HCEC 1CT (cell line): Measurements from ENCODE around the gene ADGRV1.
A peak's percentile ranks its signal among the peaks of the same experiment; 100 is the strongest.
"Not testable (repeated sequence)": the region's sequence is repeated elsewhere in the genome, so short reads cannot be mapped to it uniquely, and the experiment has no call there.

Experiments
- DNase-seq: peaks from one replicate; pipeline ENCODE4 v3.0.0-alpha.2; 2017

Gene ADGRV1

DNA sequence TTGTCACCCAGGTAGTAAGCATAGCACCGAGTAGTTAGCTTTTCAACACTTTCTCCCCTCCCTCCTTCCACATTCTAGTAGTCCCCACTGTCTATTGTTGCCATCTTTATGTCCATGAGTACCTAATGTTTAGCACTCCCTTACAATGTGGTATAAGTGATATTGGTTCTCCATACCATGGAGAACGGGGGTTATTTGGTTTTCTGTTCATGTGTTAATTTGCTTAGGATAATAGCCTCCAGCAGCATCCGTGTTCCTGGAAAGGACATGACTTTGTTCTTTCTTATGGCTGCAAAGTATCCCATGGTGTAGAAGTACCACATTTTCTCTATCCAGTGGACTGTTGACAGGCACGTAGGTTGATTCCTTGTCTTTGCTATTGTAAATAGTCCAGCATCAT is 353.9 kb downstream of the ADGRV1 start:
- no peak for DNase-seq

DNA sequence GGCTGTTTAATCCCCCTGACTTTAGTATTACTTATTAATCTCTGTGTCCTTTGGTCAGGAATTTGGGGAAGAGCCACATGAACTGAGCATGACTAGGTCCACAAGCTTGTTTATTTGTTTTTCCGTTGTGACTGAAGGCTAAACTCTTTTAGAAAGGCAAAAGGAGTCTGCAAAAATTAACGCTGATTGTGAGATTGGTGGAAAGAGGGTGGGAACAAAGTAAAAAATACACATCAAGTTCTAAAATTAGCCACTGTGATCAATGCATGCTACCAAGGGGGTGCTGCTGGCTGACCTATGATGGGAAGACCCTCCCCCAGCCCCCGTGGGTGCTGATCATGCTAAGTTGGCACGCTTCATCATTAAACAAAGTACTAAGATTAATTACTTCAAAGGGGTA is 356.8 kb downstream of the ADGRV1 start:
- DNase-seq = no peak

DNA sequence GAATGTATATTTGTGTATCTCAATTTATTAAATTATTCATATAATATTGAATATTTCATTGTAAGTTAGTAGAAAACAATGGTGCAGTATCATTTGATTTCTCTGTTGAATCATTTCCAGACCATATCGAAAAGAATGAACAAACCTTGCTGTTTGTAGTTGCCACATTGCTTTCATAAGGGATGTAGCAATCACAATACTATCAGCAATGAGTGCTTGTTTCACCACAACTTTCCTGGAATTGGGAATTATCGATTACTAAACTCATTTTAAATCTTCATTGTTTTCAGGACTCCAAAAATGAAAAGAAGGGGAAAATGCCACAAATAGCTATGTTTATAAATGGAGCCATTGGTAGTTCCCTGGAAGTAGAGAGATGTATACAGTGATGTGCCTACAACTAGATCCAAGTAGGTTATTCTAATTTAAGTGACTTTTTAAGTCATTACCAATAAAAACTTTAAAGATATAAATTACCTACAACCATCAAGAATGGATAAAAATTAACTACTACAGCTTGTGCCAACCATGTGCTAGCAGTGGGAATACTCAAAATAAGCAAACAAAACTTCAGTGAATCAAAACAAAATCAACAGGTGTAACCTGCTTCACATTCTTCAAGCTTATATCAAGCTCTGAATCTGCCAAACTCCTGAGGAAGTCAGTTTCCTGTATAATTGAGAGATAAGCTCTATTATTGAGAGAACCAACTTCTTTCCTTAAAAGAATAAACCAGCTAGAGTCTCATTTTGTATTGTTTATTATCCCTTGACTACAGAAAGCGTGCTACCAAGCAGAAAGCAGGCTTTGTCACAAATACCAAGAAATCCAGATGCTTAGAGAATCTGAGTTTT is 358.6 kb downstream of the ADGRV1 start:
- DNase-seq = no peak

DNA sequence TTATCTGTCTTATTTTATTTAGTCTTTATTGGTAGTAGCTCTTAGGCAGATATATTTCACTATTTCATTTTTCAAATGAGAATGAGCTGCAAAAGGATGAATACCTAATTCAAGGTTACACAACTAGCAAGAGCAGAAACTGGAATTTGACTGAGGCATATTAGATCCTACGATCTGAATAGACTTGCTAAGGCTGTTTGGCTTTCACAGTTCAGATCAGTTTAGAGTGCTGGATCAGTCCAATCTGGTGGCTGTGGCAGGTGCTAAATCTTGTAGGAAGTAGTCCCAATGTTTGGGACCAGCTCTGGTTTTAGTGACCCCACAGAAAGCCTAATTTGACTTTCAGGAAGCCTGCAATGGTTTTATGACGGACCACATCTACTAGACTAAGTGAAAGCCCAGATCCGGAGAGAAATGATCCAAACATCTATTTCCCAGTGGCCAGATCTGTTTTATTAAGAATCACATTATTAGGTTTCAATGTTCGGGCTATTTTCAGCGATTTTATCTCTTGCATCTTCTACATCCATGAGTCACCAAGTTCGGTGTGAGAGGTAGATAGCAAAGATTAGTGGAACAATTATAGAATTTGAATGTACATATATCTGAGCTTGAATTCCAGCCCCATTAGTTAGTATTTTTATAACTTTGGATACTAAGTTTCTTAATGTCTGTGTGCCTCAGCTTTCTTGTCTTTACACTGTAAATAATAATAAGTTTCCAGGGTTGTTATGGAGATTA is 359.5 kb downstream of the ADGRV1 start:
- no peak for DNase-seq

DNA sequence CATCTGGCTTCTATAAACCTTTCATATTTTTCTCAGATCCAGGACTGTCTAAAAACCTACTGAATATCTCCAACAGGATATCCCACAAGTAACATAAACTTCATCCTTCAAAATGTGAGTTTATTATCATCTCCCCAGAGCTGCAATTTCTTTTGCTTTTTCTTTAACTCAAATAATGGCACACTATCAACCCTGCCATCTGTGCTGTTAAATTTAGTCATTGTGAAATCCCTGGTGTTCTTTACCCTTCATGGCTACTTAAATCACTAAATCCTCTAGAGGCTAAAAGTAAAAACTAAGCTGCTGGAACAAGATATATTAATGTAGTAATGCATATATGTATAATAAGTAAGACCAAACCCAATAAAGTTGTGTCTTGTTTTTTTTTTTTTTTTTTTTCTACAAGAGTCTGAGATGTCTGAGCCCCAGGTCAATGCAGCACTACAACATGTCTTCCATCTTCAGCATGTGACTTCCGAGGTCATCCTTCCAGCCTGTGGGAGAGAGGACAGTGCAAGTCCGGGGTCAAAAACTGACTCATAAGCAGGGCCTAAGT is 362.9 kb downstream of the ADGRV1 start:
- DNase-seq = no peak

DNA sequence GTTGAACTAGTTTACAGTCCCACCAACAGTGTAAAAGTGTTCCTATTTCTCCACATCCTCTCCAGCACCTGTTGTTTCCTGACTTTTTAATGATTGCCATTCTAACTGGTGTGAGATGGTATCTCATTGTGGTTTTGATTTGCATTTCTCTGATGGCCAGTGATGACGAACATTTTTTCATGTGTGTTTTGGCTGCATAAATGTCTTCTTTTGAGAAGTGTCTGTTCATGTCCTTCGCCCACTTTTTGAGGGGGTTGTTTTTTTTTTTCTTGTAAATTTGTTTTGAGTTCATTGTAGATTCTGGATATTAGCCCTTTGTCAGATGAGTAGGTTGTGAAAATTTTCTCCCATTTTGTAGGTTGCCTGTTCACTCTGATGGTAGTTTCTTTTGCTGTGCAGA is 365.6 kb downstream of the ADGRV1 start:
- DNase-seq = not testable (repeated sequence)

DNA sequence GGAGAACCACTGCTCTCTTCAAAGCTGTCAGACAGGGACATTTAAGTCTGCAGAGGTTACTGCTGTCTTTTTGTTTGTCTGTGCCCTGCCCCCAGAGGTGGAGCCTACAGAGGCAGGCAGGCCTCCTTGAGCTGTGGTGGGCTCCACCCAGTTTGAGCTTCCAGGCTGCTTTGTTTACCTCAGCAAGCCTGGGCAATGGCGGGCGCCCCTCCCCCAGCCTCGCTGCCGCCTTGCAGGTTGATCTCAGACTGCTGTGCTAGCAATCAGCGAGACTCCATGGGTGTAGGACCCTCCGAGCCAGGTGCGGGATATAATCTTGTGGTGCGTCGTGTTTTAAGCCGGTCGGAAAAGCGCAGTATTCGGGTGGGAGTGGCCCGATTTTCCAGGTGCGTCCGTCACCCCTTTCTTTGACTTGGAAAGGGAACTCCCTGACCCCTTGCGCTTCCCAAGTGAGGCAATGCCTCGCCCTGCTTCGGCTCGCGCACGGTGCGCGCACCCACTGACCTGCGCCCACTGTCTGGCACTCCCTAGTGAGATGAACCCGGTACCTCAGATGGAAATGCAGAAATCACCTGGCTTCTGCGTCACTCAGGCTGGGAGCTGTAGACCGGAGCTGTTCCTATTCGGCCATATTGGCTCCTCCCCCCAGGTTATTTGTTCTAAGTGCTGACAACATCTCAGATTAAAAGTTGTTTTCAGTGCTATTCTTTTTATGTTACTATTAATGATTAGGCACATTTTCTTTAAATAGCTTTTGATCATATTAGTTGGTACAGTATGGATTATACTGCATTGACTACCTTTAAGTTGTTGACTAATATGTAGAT is 370.6 kb downstream of the ADGRV1 start:
- DNase-seq = not testable (repeated sequence)

DNA sequence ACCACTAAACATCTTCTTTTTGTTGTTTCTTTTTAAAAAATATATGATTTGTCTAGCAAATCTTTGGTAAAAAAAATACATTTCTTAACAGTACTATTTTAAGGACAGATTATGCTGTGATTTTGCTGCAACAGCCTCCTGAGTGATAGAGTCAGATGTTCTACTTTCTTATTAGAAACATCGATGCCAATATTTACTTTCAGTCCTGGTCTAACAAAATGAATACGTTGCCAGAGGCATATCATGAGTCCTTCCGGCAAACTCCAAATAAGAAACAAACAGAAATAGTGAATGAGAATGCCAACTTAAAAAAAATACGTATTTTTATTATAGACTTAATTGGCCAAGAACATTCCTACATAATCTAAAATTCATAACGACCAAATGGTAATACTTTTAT is 371.5 kb downstream of the ADGRV1 start:
- DNase-seq = no peak

DNA sequence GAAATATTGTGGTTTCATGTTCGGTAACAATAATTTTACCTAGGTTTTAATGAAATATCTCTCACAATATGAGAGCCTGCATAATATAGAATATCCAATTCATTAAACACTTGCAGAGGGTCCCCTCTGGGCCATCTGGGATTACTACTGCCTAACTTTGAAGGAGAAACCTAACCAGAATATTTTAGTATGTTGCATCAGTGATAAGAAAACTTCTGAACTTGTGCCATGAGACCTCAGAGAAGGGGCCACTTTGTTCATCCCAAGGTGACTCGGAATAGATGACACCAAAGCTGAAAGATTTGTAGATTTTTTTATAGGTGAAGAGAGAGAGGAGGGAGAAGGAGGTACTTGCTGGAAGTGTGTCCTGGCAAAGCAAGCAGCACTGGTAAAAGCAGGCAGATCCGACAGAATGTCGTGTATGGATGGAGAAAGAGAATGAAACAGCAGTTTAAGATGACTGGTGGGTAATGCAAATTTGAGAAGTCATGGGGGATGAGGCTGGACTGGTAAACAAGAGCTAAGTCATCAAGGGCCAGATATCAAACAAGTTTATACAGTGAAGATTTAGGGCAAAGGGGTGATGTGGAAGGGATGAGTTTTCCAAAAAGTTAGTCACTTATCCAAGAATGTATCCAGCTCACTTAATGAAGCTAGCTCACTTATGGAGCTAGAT is 372.3 kb downstream of the ADGRV1 start:
- no peak for DNase-seq

DNA sequence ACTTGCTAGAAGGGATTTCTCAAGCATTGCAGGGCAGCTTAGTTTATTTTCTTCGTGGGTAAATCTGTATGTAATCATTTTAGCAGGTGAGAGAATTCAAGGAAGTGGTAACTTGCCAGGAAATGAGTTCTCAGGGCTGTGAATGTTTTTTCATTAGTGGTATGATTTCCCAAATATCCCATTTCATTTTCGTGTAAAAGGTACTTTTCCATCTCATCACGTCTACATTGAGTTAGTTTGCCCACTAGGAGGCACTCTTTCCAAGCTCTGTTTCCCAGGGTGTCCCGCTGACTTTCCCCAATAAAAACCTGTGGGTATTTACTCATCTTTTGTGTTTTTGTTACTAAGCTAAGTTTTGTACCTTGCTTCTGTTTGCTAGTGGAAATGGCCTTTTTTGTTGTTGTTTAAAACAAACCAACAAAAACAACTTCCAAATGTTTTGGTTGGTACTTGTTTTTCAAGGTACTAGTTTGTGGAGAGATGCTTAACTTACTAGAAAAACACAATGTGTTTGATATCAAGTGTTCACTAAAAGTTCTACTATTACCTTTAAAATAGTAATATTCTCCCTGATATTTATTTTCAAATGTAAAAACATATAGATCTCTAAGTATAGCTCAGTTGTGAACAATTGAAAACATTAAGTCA is 373.6 kb downstream of the ADGRV1 start:
- peak; percentile 64 for DNase-seq

DNA sequence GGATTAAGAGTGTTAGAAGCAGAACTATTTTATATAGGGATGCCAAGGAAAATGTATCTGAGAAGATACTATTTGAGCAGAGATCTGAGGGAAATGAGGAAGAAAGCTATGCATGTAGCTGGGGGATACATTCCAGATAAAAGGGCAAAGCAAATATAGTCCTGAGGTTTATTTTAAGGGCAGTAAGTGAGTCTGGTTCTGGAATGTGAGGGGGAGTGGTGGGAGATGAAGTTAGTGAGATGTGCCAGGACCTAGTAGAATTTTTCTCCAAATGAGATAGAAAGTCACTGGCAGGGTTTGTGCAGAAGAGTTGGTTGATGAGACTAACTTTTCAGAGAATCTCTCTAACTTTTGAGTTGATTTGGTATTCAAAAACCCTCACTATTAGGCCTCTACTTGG is 374.7 kb downstream of the ADGRV1 start:
- no peak for DNase-seq

DNA sequence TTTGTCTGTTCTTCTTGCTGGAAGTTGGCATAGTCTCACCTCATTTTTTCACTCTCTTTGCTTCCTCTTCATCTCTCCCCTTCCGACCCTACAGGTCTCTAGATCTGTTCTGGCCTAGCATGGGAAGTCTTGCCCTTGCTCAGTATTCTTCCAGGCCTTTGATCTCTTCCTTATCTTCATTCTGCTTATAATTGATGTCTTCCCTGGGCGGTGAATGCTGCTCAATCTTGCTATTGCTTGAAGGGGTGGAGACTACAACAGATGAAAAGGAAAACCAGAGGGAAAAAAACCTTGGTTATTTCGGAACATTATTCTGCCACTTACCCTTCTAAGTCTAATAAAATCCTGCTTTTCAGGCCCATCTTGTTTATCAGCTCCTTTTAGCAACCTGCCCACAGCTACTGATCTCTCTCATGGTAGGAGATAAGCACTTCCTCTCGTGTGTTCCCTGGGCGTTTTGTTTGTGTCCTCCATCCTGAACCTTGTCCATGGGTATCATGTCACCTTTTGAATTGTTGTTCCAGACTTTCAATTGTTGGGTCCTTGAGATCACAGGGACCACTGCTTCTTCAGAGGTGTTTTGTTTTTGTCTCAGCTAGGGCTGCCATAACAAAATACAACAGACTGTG is 375.6 kb downstream of the ADGRV1 start:
- no peak for DNase-seq

DNA sequence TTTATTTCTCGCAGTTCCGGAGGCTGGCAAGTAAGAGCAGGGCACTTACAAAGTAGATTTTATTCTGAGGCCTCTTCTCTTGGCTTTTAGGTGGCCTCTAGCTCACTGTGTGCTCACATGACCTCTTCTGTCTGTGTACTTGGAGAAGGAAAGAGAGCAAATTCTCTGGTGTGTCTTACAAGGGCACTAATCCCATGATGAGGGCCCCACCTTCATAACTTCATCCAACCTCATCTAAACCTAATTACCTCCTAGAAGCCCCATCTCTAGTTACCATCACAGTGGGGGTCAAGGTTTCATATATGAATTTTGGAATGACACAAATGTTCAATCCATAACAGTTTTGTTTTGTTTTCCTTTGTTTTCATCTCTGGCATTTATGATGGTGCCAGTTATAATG is 376.1 kb downstream of the ADGRV1 start:
- no peak for DNase-seq

DNA sequence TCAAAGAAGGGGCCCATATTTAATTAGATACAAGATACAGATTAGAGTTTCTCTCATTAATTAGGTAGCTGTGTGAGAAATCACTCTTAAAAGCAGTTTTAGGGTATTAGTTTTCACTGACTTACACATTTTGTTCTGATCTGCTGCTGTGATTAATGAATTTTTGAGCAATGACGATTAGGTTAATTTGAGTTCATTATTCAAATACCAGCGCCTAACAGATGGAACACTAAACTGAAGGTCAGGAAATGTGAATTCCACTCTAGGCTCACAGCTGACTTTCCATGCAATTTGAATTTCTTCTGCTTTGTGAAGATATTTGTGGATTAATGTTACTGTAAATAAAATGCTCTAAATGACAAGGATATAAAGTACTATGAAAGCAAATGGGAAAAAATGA is 380.6 kb downstream of the ADGRV1 start:
- DNase-seq = peak; percentile 67

DNA sequence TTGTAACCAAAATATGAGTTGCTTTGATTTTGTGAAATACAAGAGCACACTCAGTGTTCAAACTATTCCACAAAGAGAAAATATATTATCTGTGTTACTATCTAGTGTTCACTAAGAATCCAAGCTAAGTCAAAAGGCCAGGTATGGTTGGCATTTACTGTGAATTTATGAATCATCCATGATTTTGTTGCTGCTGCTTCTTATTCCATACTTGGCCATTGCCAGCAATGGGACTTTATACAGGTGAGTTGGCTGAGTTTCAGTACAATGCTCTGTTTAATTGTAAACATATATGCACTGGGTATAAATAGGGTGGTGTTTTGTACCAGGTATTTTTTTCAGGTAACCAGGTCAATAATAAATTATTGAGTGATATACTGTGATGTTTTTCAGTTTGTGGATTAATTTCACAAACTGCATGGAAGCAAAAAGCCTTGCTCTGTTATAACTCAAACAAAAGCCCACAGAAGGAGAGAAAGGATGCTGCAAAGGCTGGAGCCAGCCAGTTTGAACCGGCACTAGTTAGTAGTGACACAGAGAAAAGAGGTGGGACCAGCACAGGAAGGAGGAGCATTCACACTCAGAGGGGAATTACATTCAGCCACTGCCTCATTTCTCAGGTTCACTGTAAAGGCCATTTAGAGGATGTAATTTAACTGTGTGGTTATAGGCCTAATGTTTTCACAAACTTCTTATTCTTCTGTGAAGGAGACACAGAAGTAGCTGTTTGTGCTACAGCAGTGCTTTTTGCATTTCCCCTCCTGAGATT is 381.8 kb downstream of the ADGRV1 start:
- DNase-seq = peak; percentile 68

DNA sequence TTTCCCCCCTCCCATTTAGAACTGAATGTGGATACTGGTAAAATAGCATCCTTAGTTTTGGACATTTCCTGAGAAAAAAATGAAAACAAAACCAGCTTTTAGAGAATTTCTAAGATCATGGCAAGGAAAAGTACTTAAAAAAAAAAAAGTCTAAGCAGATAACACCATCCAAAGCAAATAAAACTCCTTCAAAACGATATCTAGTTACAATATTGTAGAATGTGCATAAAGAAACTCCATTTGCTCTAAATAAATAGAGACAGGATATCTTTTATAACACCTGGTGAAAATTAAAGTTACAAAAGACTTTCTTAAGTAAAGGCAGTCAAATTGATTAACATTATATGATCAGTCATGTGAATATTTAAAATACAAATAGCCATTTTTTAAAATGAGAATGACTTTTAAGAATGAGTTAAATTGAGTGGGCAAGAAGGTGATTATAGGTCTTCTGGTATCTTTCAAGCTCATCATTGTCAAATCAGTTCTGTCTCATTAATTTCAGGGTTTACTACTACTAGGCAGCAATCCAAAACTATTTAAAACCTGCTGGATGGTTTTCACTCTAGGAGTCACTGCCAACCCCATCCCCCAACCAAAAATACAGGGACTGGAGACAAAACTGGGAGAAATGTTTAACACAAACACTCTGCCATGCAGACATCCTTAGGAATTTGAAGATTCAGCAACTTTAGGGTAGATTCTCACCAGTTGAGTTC is 382.6 kb downstream of the ADGRV1 start:
- no peak for DNase-seq

DNA sequence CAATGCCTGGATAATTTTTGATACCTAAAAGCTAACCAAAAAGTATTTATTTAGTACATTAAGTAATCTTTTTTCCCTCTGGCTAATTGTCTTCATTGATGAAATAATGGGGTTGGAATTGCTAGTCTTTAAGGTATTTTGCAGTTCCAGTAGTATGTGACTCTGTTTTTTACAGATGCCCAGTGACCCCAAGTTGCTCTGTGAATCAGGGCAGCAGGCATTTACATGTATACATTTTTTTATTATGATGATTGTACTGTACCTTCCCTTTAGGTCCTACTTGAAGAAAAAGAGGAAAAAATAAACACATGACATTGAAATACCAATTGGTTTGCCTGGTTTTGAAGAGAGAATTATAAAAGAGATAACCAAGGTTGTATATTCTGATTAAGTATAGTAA is 385.5 kb downstream of the ADGRV1 start:
- DNase-seq = peak; percentile 83

DNA sequence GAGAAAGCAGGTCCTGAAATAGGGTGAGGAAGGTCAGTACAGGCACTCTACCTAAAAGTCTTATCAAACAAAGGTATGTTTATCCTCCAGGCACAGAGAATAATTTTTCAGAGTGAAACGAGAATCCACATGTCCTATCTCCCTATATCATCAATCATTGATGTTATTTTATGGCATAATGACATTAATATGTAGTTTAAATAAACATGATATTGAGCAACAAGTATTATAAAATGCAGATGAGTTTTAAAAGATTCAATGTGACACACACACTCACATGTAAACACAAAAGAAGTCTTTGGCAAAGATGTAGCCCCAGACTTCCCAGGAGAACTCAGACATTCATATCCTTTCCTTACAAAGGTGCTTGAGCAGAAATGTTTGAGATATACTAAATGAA is 389.1 kb downstream of the ADGRV1 start:
- DNase-seq = peak; percentile 48

DNA sequence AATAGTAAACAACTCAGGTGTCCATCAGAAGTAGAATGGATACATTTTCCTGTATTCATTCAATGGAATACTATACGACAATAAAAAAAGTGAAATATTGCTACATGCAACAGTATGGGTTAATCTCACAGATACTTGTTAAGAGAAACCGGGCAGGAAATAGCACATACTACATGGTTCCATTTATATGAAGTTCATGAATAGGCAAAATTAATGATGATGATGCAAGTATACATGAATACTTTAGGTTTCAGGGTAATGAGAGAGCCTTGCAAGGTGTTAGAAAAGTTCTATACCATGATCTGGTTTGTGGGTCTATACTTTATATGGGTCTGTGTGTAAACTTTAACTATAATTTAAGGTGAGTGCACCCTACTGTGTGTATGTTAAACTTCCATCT is 390.4 kb downstream of the ADGRV1 start:
- DNase-seq = no peak
